GM12892 (cell line): Measurements from ENCODE around the gene KRT71.

Source experiments
- DNase-seq: peaks from one replicate; pipeline ENCODE4 v3.0.0; 2011; ENCODE audit not compliant: insufficient read length
- FAIRE-seq: peaks from 2 replicates; lab custom pipeline; 2011; peaks lifted over from hg19 to GRCh38; lab: Jason Lieb, UNC
- POLR2A ChIP-seq: IDR thresholded peaks from 2 replicates; pipeline ENCODE4 v1.6.1; 2011; ENCODE audit warnings: low read depth, low read length, control low read depth
- POLR2AphosphoS5 ChIP-seq: IDR thresholded peaks from 2 replicates; pipeline ENCODE4 v1.6.1; 2011; ENCODE audit warnings: low read depth, low read length, control low read depth
- TAF1 ChIP-seq: IDR thresholded peaks from 2 replicates; pipeline ENCODE4 v1.6.1; 2011; ENCODE audit warnings: low read depth, mild to moderate bottlenecking, control low read depth, low read length, borderline replicate concordance

Gene KRT71

GRCh38 chr12:52585066-52585465, 32.1 kb upstream of the KRT71 start:
- no peak for FAIRE-seq
- no peak for TF ChIP-seq POLR2AphosphoS5
- TF ChIP-seq POLR2A: no peak
- TF ChIP-seq TAF1: no peak
- DNase-seq: no peak

DNA sequence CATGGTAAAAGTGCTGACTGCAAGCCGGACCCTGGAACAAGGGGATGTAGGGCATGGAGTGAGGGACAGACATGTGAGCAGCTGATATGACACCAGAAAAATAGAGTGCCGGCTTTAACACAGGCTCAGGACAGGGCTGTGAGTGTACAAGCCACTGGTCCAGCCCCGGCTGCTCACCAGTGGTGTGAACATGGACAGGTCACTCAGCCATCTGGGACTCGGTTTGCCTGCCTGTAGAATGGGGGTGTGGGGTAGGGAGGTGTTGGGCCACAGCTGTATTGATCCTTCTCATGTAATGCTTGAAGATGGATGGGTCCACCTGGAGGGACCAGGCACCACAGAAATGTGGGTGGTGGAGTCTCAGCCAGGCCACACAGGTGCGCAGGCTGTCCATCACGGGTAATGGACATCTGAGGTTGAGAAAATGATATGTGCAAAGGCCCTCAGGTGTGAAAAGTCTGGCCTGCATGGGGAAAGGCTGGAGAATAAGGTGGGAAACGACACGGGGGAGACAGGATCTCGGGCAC, 31.3 kb upstream of the KRT71 start:
- FAIRE-seq (no peak), DNase-seq (no peak)
- no peak for TF ChIP-seq TAF1
- no peak for TF ChIP-seq POLR2A
- no peak for TF ChIP-seq POLR2AphosphoS5

DNA sequence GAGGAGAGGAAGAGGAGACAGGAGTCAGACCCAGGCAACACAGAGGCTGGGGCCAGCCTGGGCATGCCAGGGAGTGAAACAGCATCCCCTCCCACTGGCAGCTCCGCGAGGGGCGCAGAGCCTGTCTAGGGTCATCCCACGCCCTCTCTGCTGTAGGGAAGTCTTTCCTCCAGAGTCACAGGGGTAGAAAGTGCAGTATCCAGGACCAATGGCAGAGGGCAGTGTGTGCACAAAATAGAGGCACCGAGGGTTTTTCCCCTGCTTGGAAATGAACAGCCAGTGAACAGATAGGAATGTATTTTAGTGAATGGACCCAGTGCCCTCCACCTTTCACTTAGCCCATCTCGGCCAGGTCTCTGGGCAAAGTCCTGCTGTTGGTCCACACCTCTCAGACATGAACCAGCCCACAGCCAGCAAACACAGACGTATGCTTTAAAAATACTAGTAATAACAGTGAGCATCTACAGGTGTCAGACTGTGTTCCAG, 30.1 kb upstream of the KRT71 start:
- TF ChIP-seq POLR2A: no peak
- TF ChIP-seq POLR2AphosphoS5: no peak
- no peak for TF ChIP-seq TAF1
- DNase-seq (peak; percentile 38), FAIRE-seq (peak; percentile 62)

GRCh38 chr12:52582486-52582885, 29.5 kb upstream of the KRT71 start:
- FAIRE-seq: no peak

DNA sequence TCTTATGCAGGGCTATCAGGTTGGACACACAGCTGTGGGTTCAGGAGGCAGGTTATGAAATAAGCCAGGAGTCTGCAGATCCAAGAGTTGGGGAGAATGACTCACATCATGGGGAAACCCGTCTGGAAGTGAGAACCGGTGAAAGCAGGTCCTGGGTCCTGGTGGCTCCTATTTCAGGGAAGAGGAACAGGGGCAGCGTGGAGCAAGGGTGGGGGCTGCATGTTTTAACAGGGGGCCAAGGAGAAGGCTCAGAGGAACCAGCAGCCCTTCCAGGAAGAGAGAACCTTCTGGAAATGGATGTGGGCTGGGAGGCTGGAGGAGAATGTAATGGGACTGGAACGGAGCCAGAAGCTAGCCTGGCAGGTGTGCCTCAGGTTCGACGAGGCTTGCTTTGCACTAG, 28.5 kb upstream of the KRT71 start:
- FAIRE-seq: no peak
- DNase-seq: no peak
- no peak for TF ChIP-seq POLR2A
- TF ChIP-seq POLR2AphosphoS5: no peak

More at GRCh38 chr12:52582486-52582885, 29.5 kb upstream of the KRT71 start:
- no peak for DNase-seq
- TF ChIP-seq TAF1: no peak
- no peak for TF ChIP-seq POLR2AphosphoS5
- TF ChIP-seq POLR2A: no peak

DNA sequence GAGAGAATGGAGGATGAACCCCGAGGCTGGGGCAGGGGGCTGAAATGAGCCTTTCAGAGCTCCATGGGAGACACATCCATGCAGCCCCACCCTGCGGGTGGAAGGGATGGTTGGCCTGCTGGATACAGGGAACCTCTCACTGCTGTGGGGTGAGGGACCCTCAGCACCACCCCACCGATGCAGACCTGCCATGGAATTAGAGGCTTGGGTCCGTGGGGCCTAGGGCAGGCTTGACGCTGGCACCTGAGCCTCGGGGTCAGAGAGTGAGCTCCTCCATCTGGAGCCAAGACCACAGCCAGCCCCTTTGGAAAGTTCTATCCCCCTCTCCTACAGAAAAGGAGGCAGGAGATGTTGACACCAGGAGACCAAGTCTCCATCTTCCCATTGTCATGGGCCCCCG, 28.1 kb upstream of the KRT71 start:
- FAIRE-seq: no peak
- no peak for TF ChIP-seq TAF1
- TF ChIP-seq POLR2AphosphoS5: no peak
- no peak for TF ChIP-seq POLR2A
- DNase-seq: no peak

DNA sequence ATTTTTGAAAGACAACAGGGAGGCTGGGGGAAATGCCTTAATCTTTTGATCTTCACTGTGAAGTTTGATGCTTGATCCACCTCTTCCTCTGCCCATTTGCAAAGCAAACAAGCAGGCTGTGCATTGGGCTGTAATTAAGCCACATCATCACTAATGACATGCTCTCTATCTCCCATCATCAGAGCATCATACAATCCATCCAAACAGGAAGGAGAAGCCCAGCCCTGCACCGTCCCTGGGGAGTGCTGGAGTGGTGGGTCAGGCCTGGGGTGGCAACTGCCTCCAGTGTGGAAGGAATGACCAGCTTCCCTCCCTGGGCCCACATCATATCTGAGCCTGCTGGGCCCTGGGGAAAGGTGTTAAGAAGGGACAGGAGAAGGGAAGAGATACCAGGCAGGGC, 27.6 kb upstream of the KRT71 start:
- no peak for DNase-seq
- TF ChIP-seq TAF1 (no peak), POLR2A (no peak), POLR2AphosphoS5 (no peak)
- no peak for FAIRE-seq

- TF ChIP-seq POLR2A (no peak), TAF1 (no peak), POLR2AphosphoS5 (no peak)
- DNase-seq (no peak), FAIRE-seq (no peak)
Observed at GRCh38 chr12:52579468-52580465, 26.8 kb upstream of the KRT71 start.

- FAIRE-seq: no peak
- no peak for TF ChIP-seq POLR2A
- TF ChIP-seq POLR2AphosphoS5: no peak
- no peak for DNase-seq
Observed at GRCh38 chr12:52578469-52578868, 25.5 kb upstream of the KRT71 start.

DNA sequence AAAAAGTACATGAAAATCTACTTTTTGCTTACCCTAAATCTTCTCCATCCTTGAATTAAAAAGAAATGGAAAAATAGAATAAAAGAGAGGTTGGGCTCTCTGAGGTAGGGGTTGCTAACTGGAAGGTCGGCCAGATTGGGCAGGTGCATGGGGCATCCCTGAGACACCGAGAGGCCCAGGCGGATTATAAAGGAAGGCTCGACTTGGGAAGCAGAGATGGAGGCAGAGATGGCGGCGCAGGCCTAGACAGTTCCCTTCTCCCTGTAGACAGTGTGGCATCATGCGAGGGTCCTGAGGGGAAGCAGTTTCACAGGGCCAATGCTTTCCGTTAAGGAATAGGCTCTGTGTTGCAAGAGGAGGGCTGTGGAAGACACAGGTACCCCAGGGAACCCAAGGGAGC, 24.4 kb upstream of the KRT71 start:
- FAIRE-seq (no peak), DNase-seq (no peak)
- no peak for TF ChIP-seq POLR2AphosphoS5
- no peak for TF ChIP-seq POLR2A
- TF ChIP-seq TAF1: no peak

GRCh38 chr12:52575948-52576347, 23.0 kb upstream of the KRT71 start:
- TF ChIP-seq POLR2AphosphoS5 (no peak), POLR2A (no peak), TAF1 (no peak)
- FAIRE-seq: no peak
- no peak for DNase-seq

DNA sequence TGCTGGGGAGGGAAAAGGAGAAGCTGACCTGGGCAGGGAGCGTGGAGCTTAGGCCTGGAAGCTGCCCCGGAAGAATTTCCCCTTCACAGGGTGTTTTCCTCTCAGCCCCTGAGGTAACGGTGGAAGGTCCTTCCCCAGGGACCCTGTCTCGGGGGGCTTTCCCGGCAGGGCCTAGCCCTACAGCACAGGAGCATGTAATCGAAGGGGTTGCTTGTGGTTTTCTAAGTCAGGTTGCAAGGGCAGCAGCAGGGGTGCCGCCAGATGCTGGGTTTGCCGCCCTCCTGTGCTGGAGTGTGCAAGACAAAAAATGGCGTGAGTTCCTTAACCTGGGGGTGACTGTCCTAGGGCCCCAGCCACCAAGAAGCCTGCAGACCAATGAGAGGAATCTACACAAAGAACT, 22.3 kb upstream of the KRT71 start:
- no peak for FAIRE-seq
- no peak for DNase-seq
- TF ChIP-seq POLR2A (no peak), TAF1 (no peak), POLR2AphosphoS5 (no peak)

DNA sequence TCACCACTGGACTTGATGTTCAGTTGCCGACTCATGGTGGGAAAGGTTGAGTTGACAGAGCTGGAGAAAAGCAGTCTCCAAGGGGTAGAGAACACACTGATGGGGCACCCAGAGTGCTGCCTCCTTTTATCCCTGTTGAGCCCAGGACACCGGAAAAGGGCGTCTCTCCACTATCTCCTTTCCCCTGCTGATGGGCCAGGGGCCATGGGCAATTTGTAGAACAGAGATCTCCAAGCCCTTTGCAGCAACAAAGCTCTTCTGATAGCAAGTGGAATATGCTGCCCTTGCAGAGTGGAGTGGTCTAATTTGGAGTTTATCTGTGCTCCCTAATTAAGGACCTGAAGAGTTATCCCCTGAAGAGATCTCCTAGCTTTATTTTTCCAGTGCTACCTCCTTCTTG, 20.8 kb upstream of the KRT71 start, which contains the start of gene KRT74:
Gene KRT74 (minus strand): TSS at position 101 of the 400 bp plus-strand sequence. CDS start 66 bp downstream, at position 35.
- TF ChIP-seq POLR2AphosphoS5: no peak
- no peak for TF ChIP-seq TAF1
- TF ChIP-seq POLR2A: no peak
- DNase-seq (no peak), FAIRE-seq (no peak)
